GM19238 (cell line): ENCODE data around the gene PCSK2.
"Not testable (repeated sequence)": the region's sequence is repeated elsewhere in the genome, so short reads cannot be mapped to it uniquely, and the experiment has no call there.

Experiments
- DNase-seq: peaks from one replicate; pipeline ENCODE4 v3.0.0; 2011; ENCODE audit warnings: low spot score; ENCODE audit not compliant: insufficient read length

Gene PCSK2, protein sequence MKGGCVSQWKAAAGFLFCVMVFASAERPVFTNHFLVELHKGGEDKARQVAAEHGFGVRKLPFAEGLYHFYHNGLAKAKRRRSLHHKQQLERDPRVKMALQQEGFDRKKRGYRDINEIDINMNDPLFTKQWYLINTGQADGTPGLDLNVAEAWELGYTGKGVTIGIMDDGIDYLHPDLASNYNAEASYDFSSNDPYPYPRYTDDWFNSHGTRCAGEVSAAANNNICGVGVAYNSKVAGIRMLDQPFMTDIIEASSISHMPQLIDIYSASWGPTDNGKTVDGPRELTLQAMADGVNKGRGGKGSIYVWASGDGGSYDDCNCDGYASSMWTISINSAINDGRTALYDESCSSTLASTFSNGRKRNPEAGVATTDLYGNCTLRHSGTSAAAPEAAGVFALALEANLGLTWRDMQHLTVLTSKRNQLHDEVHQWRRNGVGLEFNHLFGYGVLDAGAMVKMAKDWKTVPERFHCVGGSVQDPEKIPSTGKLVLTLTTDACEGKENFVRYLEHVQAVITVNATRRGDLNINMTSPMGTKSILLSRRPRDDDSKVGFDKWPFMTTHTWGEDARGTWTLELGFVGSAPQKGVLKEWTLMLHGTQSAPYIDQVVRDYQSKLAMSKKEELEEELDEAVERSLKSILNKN

GRCh38 chr20:17226410-17227218, at the start of gene PCSK2:
TSS of gene PCSK2 (plus strand) at chr20:17227040. CDS start at chr20:17227306, 266 bp downstream.
- no peak for DNase-seq

- DNase-seq = no peak
Observed at GRCh38 chr20:17177341-17177740, 49.5 kb upstream of the PCSK2 start.

DNA sequence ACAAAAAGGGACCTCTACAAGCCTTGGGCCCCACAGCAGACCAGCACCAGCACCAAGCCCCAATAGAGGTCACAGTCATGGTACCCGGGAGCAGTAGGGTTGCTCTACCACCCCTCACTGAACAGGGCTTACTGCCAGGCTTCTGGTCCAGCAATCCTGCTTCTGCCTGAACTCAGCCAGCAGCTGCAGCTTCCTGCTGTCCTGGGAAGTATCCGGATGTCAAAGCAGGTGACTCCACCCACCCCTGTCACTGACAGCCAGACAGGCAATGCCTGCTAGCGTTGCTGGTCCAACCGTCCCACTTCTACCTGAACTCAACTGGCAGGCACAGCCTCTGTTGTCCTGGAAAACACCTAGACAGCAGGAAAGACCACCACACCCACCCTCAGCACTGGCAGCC, 47.0 kb upstream of the PCSK2 start:
- no peak for DNase-seq

DNA sequence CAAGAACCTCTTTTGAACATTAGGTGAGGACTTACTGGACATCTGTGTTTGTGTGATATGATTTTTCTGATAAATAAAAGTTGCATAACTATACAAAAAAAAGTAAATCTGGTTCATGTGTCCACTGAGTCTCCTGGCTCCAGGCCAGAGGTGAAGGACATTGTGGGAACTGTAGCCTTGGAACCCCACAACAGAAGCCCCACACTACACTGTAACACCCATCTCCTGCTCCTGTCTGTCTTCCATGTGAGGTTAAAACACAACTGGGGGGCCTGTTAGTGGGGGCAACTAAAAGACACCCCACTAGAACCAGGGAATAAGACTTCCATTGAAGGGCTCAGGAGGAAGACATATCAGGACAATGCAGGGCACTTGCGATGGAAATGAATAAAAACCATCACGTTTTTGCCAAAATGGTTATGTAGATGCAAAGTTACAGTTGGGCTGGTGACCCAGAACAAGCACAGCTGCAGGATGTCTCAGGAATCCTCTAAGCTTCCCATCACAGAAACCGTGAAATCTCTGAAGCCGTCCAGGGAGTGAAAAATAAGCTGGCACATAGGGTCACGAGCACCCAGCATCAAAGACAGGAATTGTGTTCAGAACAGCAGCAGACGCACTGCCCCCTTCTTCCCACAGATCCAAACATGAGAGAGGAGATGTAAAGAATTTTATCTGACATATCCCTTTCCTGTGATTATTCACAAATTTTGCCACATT, 36.7 kb upstream of the PCSK2 start:
- no peak for DNase-seq

DNA sequence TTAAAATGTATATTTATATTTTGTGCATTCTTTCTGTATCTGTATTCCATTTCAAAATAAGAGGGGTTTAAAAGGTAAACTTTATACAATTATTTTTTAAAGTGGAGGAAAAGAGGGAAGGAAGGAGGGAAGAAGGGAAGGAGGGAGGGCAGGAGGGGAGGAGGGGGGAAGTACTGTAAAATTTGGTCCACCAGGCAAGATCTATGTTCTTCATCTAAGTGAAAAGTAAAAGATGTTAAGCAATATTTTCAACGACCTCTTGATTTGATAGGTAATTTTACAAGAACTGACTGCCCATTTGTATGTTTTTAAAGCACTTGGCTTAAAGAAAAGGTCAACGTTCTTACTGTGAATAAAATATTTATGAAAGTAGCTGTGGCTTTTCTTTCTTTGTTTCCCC, 29.8 kb upstream of the PCSK2 start:
- no peak for DNase-seq

- DNase-seq = no peak
Observed at GRCh38 chr20:17202030-17202429, 24.8 kb upstream of the PCSK2 start.

DNA sequence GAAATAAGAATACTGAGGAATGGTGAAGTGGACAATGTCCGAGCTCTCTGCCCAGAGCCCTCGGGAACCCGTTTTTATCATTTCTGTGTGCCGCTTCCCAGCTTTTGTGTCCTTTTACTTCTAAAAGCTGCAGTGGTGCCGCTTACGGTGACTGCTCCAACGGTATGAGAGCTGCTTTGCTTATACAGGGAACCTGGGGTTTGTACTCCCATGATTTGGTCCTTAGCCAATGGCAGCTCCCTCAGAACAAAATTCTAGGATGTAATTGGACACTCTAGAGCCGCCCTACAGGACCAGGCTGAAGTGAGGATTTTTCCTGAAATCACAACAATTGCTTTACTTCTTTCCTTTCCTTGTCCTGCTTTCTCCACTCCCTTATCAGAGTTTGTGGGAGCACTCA, 24.2 kb upstream of the PCSK2 start:
- DNase-seq = no peak

DNA sequence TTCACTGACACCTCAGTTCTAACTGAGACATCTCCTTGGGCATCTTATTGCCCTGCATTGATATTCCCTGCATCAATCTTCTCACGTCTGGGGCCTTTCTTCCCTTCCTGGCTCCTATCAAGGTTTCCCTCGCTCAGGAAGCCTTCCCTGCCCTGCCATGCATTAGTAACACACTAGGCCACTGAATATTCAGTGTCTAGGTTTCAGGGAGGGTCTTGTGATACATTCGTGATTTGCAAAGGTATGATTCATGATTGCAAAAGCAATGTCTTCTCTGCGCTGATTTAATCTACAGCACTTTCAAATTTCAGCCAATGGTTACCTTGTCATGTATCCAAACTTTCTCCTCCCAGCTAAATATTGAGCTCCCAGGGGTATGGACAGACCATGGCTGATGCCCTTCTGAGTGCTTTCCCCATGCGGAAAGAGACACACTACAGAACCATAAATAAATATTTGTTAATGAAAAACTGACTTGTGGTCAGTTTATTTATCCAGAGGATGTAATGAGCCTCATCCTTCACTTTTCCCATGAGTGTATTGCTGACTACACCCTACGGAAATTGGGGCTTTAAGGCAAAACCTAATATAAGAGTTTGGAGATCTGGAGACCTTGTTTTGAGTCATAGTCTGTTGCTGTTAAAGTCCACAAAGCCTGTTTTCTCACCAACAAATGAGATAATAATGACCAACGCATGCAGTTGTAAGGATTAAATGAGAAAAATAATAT, 21.6 kb upstream of the PCSK2 start:
- no peak for DNase-seq

GRCh38 chr20:17210387-17210786, 16.5 kb upstream of the PCSK2 start:
- DNase-seq = no peak

DNA sequence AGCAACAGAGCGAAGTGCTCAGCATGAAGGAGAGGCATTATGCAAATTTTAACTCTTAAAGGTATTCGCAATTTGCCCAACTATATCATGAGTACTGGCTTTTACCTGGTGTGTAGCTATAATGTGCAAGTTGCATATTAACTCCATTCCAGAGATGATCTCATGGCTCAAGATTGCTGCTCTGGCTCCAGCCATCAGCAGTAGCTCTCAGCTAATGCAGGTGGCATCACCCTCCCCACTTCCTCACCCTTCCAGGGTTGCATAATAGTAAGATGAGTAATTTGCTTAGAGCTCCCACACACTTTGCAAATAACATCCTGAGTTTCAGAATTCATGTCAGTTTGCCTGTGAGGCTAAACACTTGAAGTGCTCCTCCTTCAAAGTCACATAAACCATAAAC, 15.9 kb upstream of the PCSK2 start:
- no peak for DNase-seq

- no peak for DNase-seq
Observed at GRCh38 chr20:17215167-17215566, 11.7 kb upstream of the PCSK2 start.

DNA sequence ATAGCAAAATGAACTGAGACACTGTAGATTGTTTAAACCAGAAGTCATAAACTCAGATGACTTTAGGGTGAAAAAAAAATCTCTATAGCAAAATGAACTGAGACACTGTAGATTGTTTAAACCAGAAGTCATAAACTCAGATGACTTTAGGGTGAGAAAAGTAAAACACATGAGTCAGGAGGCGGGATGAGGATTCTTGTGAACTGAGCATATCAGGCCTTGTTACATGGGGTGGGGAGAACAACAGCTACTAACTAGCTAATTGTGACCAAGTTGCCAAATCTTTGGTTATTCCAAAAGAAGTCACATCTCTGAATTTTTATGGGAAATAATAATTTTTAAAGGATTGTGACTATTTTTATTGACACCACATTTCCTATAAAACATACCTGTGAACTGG, 7.0 kb upstream of the PCSK2 start:
- DNase-seq = not testable (repeated sequence)

GRCh38 chr20:17223553-17223952, 3.3 kb upstream of the PCSK2 start:
- no peak for DNase-seq

DNA sequence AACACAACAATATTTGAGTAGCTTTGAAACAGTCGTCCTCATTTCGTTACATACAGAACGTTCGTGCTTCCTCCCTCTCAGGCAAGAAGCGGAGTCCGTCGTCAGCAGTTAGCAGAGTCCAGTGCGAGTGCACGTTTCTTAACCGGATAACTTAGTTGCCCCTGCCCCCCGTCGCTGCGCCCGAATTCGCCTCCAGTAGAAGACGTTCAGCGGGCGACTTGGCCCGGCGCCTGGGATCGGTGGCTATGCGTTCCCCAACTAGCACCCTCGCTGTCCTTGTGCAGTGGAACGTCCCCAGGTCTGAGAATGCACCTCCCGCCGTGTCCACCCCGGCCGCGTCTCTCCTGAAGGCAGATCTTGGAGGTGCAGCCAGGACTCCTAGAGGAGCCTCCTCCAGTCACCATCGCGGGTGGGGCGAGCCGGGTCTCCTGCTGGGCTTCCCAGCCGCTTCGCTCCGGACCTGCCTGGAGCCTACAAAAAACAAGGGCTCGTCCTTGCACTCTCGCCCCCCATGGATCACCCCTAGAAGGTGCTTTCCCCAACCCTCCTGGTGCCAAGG, 910 bp upstream of the PCSK2 start:
- no peak for DNase-seq

- DNase-seq = no peak
Observed at GRCh38 chr20:17227219-17227575, 357 bp downstream of the PCSK2 start.

DNA sequence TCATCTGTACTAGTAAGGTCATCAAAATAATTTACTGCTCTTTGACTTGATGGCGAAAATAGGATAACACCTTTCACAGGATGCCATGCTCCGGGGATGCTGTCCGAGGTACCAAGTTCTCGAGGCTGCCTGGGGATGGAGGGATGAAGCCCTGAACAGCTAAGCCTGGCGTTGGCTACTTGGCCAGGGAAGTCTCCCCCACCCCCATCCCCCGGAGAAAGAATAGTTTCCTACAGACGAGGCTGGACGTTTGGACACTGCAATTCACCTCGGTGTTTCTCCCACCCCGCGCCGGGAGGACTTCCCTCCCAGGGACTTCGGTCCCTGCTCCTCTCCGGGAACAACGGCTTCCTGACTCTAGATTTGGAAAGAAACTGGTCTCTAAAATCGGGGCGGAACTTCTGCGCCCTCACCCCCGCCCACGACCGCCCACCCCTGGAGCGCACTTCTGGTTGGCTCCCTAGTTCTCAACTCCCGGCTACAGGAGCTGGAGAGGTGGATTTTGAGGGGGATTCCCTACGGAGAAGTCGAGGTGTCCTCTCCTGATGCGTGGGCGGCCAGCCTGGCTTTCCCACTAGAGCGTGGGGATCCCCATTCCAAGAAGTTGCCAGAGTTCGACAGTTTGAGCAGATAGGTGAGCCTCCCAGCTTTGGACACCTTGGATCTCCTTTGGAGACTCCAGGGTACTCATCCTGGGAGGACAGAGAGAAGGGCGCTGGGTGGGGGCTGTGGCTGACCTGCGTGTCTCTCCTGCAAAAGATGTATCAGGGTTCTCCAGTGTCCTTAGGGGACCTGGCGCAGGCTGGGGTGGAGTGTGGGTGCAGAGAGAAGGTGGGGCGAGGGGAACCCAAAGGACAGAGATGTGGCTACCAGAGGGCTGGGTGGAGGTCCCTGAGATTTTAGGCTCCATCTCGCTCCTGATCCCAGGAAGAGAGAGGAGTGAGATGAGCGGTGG, 1.1 kb downstream of the PCSK2 start:
- no peak for DNase-seq

- no peak for DNase-seq
Observed at GRCh38 chr20:17228624-17229061, 1.8 kb downstream of the PCSK2 start.

DNA sequence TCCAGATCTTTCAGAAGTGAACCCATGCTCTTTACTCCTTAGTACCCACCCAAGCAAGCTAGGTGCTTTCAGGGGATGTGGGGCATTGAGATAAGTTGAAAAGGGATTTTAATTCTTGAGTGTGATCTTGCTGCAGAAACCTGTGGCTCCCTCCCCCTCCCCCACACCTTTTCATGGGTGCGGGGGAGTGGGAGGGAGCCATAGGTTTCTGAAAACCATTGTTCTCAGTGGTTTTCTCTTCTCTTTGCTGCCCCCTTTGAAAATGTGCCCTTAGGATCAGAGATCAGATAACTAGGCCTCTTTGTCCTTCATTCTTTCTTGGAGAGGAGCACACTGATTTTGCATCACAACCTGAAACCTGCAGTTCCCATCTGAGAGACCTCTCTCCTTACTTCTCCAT, 2.4 kb downstream of the PCSK2 start:
- no peak for DNase-seq

DNA sequence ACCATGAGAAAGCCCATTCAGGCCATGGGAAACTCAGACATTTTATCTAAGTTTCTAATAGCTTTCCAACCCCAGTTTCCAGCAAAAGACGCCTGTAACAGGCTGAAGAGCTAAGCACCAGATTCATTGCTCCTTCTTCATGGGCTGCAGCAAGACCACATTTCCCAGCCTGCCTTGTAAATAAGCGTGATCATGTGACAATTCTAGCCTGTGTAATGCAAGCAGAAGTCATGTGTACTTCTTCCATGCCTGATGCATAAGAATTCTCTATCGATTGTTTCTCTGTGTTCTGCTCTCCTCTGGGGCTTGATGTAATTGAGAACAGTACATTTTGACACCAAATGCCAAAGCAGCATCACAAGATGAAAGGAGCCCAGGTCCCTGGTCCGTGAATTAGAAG, 6.8 kb downstream of the PCSK2 start:
- no peak for DNase-seq
